Inferior parietal cortex (tissue), 1 donor: ENCODE results near the gene ARHGAP26.
"Not testable (repeated sequence)": the region's sequence is repeated elsewhere in the genome, so short reads cannot be mapped to it uniquely, and the experiment has no call there.

ENCODE experiments used
- DNase-seq: peaks from one replicate; pipeline ENCODE4 v3.0.0-alpha.2; 2016; ENCODE audit errors: extremely low spot score

The ARHGAP26 gene

DNA sequence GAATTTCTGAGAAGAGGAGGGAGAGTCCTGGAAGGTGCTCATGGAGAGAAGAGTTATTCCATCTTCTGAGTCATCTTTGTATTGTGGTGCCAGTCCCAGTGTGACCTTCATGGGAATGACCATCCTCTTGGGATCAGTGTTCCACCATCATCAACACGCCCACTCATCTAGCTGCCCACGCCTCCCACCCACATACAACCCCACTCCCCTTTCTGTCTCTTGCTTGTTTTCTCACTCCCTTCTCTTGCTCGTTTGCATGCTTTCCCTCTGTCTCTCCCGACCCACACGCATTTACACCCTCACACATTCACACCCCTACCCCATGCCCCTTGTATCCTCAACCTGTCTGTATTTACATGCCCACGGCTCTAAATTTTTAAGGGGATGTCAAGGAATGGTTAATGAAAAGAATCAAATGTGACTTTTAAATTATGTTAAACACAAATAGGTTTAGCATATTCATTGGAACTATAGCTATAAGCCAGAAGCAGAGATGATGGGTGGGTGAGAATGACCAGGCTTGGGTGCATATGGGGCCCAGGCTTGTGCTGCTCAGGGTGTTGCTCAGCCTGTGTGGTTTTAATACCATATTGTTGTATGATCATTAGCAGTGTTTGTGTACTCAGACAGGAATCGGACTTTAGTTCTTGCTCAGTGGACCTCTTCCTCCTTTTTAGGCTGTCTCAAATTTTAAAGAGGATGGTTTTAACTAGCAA is 160.4 kb downstream of the ARHGAP26 start:
- DNase-seq: no peak

- no peak for DNase-seq
Measured at GRCh38 chr5:142931896-142932686, 161.9 kb downstream of the ARHGAP26 start.

GRCh38 chr5:142934051-142934762 is 164.0 kb downstream of the ARHGAP26 start:
- no peak for DNase-seq

DNA sequence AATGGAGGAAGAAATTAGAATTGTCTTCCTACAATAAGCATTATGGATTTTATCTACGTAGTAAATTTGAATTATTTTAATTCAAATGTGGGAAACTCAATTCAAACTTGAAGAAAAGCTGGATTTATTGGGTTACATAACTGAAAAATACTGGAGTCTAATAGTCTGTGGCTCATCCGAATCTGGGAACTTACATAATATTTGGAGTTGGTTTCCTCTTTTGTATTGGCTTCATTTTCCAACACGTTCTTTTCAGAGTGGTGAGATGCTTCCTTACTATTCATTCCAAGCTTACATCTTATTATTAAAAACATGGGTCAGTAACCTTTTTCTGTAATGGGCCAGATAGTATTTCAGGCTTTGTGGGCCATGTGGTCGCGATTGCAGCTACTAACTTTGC is 164.8 kb downstream of the ARHGAP26 start:
- no peak for DNase-seq

DNA sequence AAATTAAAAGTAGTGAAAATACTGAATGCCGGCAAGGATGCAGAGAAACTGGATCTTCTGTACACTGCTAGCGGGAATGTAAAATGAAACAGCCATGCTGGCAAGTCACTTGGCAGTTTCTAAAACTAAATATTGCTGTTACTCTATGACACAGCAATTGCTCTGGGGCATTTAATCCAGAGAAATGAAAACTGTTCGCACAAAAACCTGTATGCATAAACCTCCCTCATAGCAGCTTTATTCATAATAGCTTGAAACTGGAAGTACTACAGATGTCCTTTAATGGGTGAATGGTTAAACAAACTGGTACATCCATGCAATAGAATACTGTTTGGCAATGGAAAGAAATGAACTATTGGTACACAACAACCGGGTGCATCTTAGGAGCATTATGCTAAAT is 167.2 kb downstream of the ARHGAP26 start:
- no peak for DNase-seq

DNA sequence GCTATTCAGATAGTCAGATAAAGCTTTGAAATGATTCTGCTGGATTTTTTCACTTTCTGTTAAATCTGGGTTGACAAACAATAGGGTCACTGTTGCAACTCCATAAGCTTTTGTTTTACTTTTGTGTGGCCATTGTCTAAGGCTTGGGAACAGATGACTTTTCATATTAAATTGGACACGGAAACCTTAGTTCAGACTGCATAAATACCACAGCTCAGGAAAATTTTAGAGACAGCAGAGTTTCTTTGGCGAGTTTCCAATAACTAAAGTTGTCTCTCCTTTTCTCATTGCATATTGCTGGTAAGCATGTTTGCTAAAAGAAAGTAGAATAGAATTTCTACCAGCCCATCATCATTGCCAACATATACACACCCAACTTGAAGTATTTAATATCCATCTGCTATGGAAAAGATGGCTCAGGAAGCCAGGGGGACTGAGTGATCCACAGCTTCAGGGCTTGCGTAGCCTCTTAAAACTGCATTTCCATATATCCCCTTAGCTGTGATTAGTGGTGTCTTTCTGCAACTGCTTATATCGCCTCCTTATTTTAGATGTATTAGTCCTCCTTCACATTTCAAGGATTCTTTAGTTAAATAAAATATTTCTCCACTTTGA is 168.2 kb downstream of the ARHGAP26 start:
- peak; percentile 45 for DNase-seq

DNA sequence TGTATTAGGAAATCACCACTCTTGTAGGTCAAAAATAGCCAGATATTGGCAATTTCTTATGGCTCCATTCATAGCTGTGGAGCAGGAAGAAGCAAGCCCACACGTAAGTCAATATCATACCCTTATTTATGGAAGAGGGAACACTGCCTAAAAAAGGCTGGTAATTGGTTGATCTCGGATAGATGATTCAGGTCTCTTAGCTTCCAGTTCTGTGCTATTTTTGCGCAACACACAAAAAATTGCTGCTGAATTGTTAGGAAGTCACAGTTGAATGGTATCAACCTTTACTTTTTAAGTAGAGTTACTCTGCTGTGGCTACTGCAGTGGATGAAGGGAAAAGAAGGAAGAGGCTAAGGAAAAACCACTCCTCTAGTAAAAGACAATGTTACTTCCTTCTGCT is 168.8 kb downstream of the ARHGAP26 start:
- no peak for DNase-seq

DNA sequence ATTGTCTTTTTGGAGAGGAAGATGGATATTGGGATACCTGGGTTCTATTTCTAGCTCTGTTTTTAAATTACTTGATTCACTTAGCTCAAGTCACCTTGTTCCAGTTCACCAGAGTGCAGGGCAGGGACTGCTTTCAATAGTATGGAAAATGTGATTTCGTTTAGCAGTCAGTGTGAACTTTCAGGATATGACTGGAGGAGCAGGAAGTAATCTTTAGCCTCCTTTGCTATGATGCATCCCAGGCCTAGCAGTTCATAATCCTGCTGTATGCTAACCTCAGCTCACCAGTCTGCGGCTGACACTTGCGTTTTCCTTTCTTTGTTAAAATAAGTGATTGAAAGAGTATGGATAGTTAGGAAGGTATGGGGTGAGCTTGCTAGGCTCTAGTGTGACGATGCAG is 169.7 kb downstream of the ARHGAP26 start:
- no peak for DNase-seq

GRCh38 chr5:142941245-142941644 is 171.1 kb downstream of the ARHGAP26 start:
- no peak for DNase-seq

DNA sequence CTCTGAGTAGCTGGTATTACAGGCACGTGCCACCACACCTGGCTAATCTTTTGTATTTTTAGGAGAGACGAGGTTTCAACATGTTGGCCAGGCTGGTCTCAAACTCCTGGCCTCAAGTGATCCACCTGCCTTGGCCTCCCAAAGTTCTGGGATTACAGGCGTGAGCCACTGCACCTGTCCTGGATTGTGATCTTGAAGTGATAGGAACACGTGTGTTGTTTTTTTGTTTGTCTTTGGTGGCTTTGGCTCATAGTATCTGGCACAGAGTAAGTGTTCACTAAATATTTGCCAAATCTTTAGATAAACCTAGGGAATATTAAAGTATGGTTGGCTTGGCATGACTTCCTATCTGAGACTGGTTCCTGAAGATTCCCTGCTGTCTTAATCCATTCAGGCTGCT is 172.7 kb downstream of the ARHGAP26 start:
- no peak for DNase-seq

GRCh38 chr5:142944140-142944539 is 174.0 kb downstream of the ARHGAP26 start:
- DNase-seq: no peak

DNA sequence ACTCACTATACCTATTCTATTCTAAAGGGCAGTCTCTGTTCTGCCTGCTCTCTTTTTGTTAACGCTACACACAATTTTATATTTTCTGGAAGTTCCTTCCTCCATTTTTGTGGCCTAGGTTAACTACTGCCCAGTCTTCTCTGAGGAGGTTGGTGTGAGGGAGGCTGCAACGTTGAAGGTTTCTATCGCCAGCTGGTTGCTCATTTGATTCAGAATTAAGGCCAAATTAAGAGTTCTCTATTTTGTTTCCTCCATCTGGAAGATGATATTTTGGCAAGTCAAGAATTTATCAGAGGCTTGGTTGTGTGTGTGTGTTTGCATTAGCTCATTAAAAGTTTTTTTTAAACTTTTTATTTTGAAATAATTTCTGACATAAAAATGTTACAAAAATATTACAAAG is 175.1 kb downstream of the ARHGAP26 start:
- DNase-seq: no peak

GRCh38 chr5:142945845-142946244 is 175.7 kb downstream of the ARHGAP26 start:
- no peak for DNase-seq

- no peak for DNase-seq
Measured at GRCh38 chr5:142946547-142947426, 176.6 kb downstream of the ARHGAP26 start.

GRCh38 chr5:142947427-142947709 is 177.2 kb downstream of the ARHGAP26 start:
- no peak for DNase-seq

- DNase-seq: no peak
Measured at GRCh38 chr5:142952229-142952628, 182.1 kb downstream of the ARHGAP26 start.

DNA sequence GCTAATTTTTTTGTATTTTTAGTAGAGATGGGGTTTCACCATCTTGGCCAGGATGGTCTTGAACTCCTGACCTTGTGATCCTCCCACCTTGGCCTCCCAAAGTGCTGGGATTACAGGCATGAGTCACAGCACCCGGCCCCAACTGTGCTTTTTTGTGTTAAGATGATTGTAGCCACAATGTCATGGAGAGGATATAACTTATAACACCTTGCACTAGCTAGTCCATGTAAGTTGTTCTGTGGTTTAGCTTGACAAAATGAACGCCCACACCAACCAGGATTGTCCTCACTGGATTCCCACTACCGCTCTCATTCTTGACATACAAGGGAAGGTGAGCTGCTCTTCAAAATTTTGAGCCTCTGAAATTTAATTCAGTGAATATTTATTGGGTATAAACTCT is 182.7 kb downstream of the ARHGAP26 start:
- not testable (repeated sequence) for DNase-seq

- no peak for DNase-seq
Measured at GRCh38 chr5:142954455-142954854, 184.3 kb downstream of the ARHGAP26 start.

DNA sequence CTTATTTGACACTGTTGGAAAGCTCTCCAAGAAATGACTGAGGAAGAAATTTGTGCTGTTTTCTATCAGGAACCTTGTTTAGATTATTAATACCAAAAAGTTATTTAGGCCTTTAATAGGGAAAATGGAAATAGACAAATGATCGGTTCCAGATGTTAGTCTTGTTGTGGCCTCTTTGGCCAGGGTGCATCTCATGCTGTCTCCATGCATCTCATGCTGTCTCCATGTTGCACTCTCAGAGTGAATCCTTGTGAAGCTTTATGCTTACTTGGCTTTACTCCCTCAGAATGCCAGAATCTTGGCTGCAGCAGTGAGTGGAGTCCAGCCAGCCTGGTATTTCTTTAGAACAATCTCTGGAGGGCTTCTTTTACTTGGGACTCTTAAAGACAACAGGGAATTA is 185.5 kb downstream of the ARHGAP26 start:
- no peak for DNase-seq

- DNase-seq: no peak
Measured at GRCh38 chr5:142957528-142957927, 187.4 kb downstream of the ARHGAP26 start.

- DNase-seq: no peak
Measured at GRCh38 chr5:142958944-142959682, 188.9 kb downstream of the ARHGAP26 start.
